Measurements from ENCODE around the gene CD74.

- TF ChIP-seq HIVEP1 (CRISPR knock-in tag; IDR thresholded peaks at IDR 0.05) (no peak), ATF1 (CRISPR knock-in tag; IDR thresholded peaks at IDR 0.05) (no peak), GMEB2 (CRISPR knock-in tag; IDR thresholded peaks at IDR 0.05; ENCODE audit: low read depth) (no peak), ZNF124 (CRISPR knock-in tag; IDR thresholded peaks at IDR 0.05) (no peak), RNF2 (conservative IDR thresholded peaks at IDR 0.05; ENCODE audit: low read depth) (no peak), RERE (CRISPR knock-in tag; IDR thresholded peaks at IDR 0.05; ENCODE audit: low read depth) (no peak), FOXA3 (CRISPR knock-in tag; IDR thresholded peaks at IDR 0.05) (no peak), MXI1 (IDR thresholded peaks at IDR 0.05; ENCODE audit: borderline replicate concordance, low read depth, low read length) (no peak), CTCF (CRISPR knock-in tag; IDR thresholded peaks at IDR 0.05) (no peak), TRIM22 (IDR thresholded peaks at IDR 0.05) (no peak)
Measured at GRCh38 chr5:150406723-150407095, 6.0 kb downstream of the CD74 start.

All from HepG2 (cell line).